OCI-LY7 (cell line): ENCODE results near the gene AKAP9.

Experiments
- CTCF ChIP-seq: fragments of 200-600 bp; sonication (generic); conservative IDR thresholded peaks from 2 replicates; pipeline ENCODE4 v1.5.1; 2014; ENCODE audit warnings: mild to moderate bottlenecking, antibody characterized with exemption, low read length, moderate library complexity, mixed read lengths
- EZH2phosphoT487 ChIP-seq: fragments of 200-600 bp; sonication (generic); IDR thresholded peaks from 2 replicates; pipeline ENCODE4 v1.6.1; 2018; ENCODE audit warnings: low read depth, borderline replicate concordance, mild to moderate bottlenecking, mixed run types, antibody characterized with exemption, low read length, moderate library complexity, mixed read lengths

- no peak for TF ChIP-seq CTCF
- no peak for TF ChIP-seq EZH2phosphoT487
Observed at GRCh38 chr7:91979590-91979989, 38.9 kb downstream of the AKAP9 start.
